GM18907 (cell line): ENCODE measurements around the gene RPL32.
"Not testable (repeated sequence)": the region's sequence is repeated elsewhere in the genome, so short reads cannot be mapped to it uniquely, and the experiment has no call there.

Experiments used
- ATAC-seq: cut with Tn5 transposase; IDR thresholded peaks from one replicate; pipeline ENCODE4 v1.9.1; 2021; ENCODE audit warnings: mild to moderate bottlenecking, moderate library complexity; ENCODE audit not compliant: unreplicated experiment

RPL32 gene

GRCh38 chr3:12841149-12841969 lies at the start of gene RPL32:
Gene RPL32, minus strand, starts transcription at chr3:12841565. Its CDS starts 1,328 bp downstream, at chr3:12840237.
- peak; percentile 87 for ATAC-seq

- ATAC-seq = no peak
These were observed 49.4 kb upstream of the RPL32 start for GRCh38 chr3:12890610-12891390.

DNA sequence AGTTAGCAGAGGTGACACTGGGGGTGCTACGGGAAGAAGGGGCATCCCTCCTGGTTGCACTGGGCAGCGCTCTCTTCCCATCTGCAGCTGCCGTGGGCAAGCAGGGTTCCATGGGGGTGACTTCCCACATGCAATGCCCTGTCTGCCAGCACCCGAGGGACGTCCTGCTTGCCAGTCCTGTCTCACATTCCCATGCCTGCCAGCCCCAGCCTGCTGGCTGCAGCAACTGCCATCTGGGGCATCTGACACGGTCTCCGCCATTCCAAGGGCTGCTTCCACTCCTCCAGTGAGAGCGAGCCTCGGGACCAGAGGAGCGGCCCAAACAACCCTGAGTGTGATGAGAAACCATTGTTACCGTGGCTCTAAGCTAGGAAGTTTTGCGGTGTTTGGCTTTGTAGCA lies 45.4 kb upstream of the RPL32 start:
- no peak for ATAC-seq

- ATAC-seq = peak; percentile 41
These were observed 44.8 kb upstream of the RPL32 start for GRCh38 chr3:12886106-12886679.

DNA sequence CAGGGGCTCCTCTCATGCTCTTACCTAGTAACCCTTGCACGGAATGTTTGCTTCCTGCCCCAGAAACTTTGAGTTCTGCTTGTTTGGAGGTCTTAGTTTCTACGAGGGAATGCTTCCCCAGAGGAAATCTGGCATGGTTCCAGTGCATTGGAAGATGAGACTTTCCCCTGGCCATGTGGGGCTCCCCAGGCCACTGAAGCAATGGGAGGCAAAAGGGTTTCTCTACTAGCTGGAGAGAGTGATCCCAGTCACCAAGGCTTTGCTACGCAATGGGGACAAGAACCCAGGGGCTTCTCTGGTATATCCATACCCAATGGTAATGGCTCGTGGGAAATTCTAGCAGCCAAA lies 44.2 kb upstream of the RPL32 start:
- no peak for ATAC-seq

- no peak for ATAC-seq
These were observed 43.6 kb upstream of the RPL32 start for GRCh38 chr3:12884790-12885582.

GRCh38 chr3:12884186-12884680 lies 42.9 kb upstream of the RPL32 start:
- no peak for ATAC-seq

DNA sequence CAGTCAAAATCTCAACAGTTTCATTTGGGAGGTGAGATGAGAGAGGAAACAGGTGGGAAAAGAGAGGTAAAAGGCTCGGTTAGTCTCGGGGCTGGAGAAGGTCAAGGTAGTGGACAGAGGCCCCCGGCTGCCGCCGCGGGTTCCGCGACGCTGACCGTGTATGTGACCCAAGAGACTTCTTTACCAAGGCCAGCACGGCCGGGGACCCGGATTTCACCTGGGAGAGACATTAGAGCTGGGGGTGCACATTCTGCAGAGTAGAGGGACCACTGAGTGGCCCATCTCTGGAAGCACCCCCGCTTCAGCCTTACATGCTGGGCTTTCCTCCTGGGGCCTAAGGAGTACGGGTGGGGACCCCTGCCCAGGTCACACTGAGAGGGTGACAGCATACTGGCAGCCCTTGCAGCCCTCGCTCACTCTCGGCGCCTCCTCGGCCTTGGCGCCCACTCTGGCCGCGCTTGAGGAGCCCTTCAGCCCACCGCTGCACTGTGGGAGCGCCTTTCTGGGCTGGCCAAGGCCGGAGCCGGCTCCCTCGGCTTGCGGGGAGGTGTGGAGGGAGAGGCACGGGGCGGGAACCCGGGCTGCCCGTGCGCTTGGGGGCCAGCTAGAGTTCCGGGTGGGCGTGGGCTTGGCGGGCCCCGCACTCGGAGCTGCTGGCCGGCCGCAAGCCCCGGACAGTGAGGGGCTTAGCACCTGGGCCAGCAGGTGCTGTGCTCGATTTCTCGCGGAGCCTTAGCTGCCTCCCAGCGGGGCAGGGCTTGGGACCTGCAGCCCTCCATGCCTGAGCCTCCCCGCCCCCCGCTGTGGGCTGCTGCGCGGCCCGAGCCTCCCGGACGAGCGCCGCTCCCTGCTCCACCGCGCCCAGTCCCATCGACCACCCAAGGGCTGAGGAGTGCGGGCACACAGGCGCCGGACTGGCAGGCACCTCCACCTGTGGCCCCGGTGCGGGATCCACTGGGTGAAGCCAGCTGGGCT lies 41.3 kb upstream of the RPL32 start:
- ATAC-seq = no peak

DNA sequence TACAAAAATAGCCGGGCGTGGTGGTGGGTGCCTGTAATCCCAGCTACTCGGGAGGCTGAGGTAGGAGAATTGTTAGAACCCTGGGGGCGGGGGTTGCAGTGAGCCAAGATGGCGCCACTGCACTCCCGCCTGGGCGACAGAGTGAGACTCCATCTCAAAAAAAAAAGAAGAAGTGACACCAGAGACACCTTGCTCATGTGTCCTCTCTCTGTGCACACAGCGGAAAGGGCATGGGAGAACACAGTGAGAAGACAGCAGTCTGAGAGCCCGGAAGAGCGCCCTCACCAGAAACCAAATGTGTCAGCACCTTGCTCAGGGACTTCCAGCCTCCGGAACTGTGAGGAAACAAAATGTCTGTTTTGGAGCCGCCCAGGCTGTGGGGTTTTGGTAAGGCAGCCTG lies 40.5 kb upstream of the RPL32 start:
- peak; percentile 54 for ATAC-seq

GRCh38 chr3:12879191-12879815 lies 37.9 kb upstream of the RPL32 start:
- no peak for ATAC-seq

DNA sequence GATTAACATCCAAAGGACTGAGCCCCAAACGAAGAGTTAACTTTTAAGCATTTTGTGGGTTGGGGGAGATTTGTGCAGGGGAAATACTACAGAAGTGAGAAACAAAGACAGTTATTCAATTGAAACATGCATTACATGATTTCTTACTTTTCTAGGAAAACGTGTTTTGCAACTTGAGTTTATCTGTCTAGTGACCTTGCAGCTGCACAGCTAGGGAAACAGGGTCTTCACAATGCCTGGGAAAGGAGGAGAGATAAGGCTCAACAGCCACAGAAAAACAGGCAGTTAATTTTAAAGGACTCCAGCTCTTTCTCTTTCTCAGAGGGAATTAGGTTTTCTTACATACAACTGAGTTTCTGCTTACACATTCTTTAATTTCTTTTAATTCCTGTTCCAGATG lies 37.4 kb upstream of the RPL32 start:
- not testable (repeated sequence) for ATAC-seq

- no peak for ATAC-seq
These were observed 36.8 kb upstream of the RPL32 start for GRCh38 chr3:12878141-12878574.

- ATAC-seq = no peak
These were observed 35.7 kb upstream of the RPL32 start for GRCh38 chr3:12877040-12877439.

GRCh38 chr3:12875857-12876836 lies 34.8 kb upstream of the RPL32 start:
- no peak for ATAC-seq

- ATAC-seq = no peak
These were observed 30.1 kb upstream of the RPL32 start for GRCh38 chr3:12871404-12871983.

- no peak for ATAC-seq
These were observed 29.6 kb upstream of the RPL32 start for GRCh38 chr3:12870942-12871341.

DNA sequence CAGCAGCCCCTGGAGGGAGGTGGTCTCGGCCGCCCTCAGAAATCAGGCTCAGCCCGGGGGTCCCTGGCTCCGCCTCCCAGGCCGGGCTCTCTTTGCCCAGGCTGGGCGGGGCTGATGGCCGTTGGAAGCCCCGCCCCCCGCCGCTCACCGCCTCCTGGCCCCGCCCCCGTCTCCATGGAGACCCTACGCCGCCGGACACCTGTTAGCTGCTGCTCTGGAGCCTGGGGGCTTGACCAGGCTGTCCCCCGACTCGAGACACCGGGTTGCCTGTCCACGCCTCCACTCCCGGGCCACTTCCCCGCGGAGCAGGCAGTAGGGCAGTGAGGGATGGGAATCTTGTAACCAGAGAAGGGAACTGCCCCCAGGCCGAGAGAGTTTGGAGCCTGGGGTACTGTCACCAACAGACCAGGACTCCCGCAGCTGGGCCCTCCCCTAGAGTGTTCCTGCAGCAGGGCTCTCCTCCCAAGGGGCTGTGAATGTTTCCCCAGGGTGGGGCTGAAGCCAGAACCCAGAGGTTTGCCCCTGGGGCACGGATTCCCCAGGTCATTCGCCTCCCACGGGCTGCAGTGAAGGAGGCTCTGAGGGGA lies 27.8 kb upstream of the RPL32 start:
- peak; percentile 59 for ATAC-seq
